Activated CD4-positive, alpha-beta T cell treated with anti-CD3 and anti-CD28 coated beads, Interleukin-2, amount 10 ng/mL, durations not matched to agents 7 days and 5 days (primary cell): Measurements from ENCODE around the gene BCL11A. TPM values are rescaled to one million over a fixed set of nuclear protein-coding genes. Genes with fewer than 3 reads are reported as not detected.

ENCODE experiments used
- CTCF ChIA-PET: fragments of 350-600 bp; sonication (Branson Sonifier 250); formaldehyde crosslinking; loops from one replicate; lab custom pipeline; 2021; ENCODE audit warnings: antibody characterized with exemption; lab: Charles Lee
- POLR2A ChIA-PET: fragments of 350-600 bp; sonication (Branson Sonifier 250); formaldehyde crosslinking; loops from one replicate; lab custom pipeline; 2021; ENCODE audit warnings: antibody characterized with exemption; lab: Charles Lee
- DNase-seq: peaks from one replicate; pipeline ENCODE4 v3.0.0-alpha.2; 2020
- H3K27ac Mint-ChIP-seq: one replicate; pipeline ENCODE4 v1.8.0; 2021; ENCODE audit warnings: mild to moderate bottlenecking, moderate library complexity, mixed read lengths
- H3K27me3 Mint-ChIP-seq: one replicate; pipeline ENCODE4 v1.8.0; 2021; ENCODE audit warnings: mixed read lengths
- H3K36me3 Mint-ChIP-seq: one replicate; pipeline ENCODE4 v1.8.0; 2021; ENCODE audit warnings: low read depth, mixed read lengths
- H3K4me1 Mint-ChIP-seq: one replicate; pipeline ENCODE4 v1.8.0; 2021; ENCODE audit warnings: mixed read lengths
- H3K4me3 Mint-ChIP-seq: one replicate; pipeline ENCODE4 v1.8.0; 2021; ENCODE audit warnings: mild to moderate bottlenecking, moderate library complexity, mixed read lengths
- H3K9me3 Mint-ChIP-seq: one replicate; pipeline ENCODE4 v1.8.0; 2021; ENCODE audit warnings: mixed read lengths
- total RNA-seq, 2 experiments: library from RNA; stranded (reverse); gene quantifications; one replicate each; pipeline ENCODE4 v1.2.3, GENCODE V29; 2021

BCL11A gene
- total RNA-seq, 2 experiments from 2014 or later, result 0.04 to 0.30 TPM

- H3K4me3 Mint-ChIP-seq, result no peak overlapping the region
- POLR2A ChIA-PET, result no interaction called here
- H3K27me3 Mint-ChIP-seq, result peaks cover 4% of the 10 kb centered on the region
- H3K27ac Mint-ChIP-seq, result no peak overlapping the region
- H3K9me3 Mint-ChIP-seq, result no peaks in the 10 kb centered on the region
- DNase-seq, result no peak
- H3K36me3 Mint-ChIP-seq, result no peaks in the 10 kb centered on the region
- CTCF ChIA-PET, result interaction anchor here (1.6 kb wide), 1 partner anchor 9 kb away, joined by 4 read pairs; no protein-coding TSS in a partner anchor
- no peaks in the 10 kb centered on the region for H3K4me1 Mint-ChIP-seq
Measured at GRCh38 chr2:60490441-60490840, 63.0 kb downstream of the BCL11A start.

- peaks cover under 1% of the 10 kb centered on the region for H3K4me1 Mint-ChIP-seq
- H3K9me3 Mint-ChIP-seq, result no peaks in the 10 kb centered on the region
- POLR2A ChIA-PET, result no interaction called here
- H3K27ac Mint-ChIP-seq, result no peak overlapping the region
- no peaks in the 10 kb centered on the region for H3K36me3 Mint-ChIP-seq
- CTCF ChIA-PET, result interaction anchor here (0.5 to 1.6 kb wide), 2 partner anchors 10 to 11 kb away, joined by 4 to 6 read pairs; no protein-coding TSS in a partner anchor
- DNase-seq, result no peak
- peaks cover 4% of the 10 kb centered on the region for H3K27me3 Mint-ChIP-seq
- H3K4me3 Mint-ChIP-seq, result no peak overlapping the region
Measured at GRCh38 chr2:60489289-60489688, 64.2 kb downstream of the BCL11A start.

- no peaks in the 10 kb centered on the region for H3K36me3 Mint-ChIP-seq
- peaks cover 6% of the 10 kb centered on the region for H3K27me3 Mint-ChIP-seq
- no peak overlapping the region for H3K27ac Mint-ChIP-seq
- H3K4me1 Mint-ChIP-seq, result peaks cover 2% of the 10 kb centered on the region
- ChIA-PET CTCF (no interaction called here), POLR2A (no interaction called here)
- no peak overlapping the region for H3K4me3 Mint-ChIP-seq
- DNase-seq, result no peak
- no peaks in the 10 kb centered on the region for H3K9me3 Mint-ChIP-seq
Measured at GRCh38 chr2:60488291-60488690, 65.2 kb downstream of the BCL11A start.

GRCh38 chr2:60487174-60487573, 66.3 kb downstream of the BCL11A start:
- Mint-ChIP-seq H3K9me3 (no peaks in the 10 kb centered on the region), H3K36me3 (no peaks in the 10 kb centered on the region), H3K4me1 (peaks cover 2% of the 10 kb centered on the region), H3K4me3 (no peak overlapping the region), H3K27me3 (peaks cover 6% of the 10 kb centered on the region), H3K27ac (no peak overlapping the region)
- ChIA-PET CTCF (no interaction called here), POLR2A (no interaction called here)
- no peak for DNase-seq

GRCh38 chr2:60486551-60486950, 66.9 kb downstream of the BCL11A start:
- H3K27me3 Mint-ChIP-seq, result peaks cover 10% of the 10 kb centered on the region

GRCh38 chr2:60486067-60486466, 67.4 kb downstream of the BCL11A start:
- H3K27ac Mint-ChIP-seq, result no peak overlapping the region
- H3K27me3 Mint-ChIP-seq, result peaks cover 10% of the 10 kb centered on the region
- H3K36me3 Mint-ChIP-seq, result no peaks in the 10 kb centered on the region
- H3K4me3 Mint-ChIP-seq, result no peak overlapping the region
- no peaks in the 10 kb centered on the region for H3K9me3 Mint-ChIP-seq
- POLR2A ChIA-PET, result no interaction called here
- DNase-seq, result no peak
- H3K4me1 Mint-ChIP-seq, result peaks cover 2% of the 10 kb centered on the region
- CTCF ChIA-PET, result no interaction called here

More at GRCh38 chr2:60486551-60486950, 66.9 kb downstream of the BCL11A start:
- H3K9me3 Mint-ChIP-seq, result no peaks in the 10 kb centered on the region
- DNase-seq, result no peak
- no peaks in the 10 kb centered on the region for H3K36me3 Mint-ChIP-seq
- H3K4me1 Mint-ChIP-seq, result peaks cover 2% of the 10 kb centered on the region
- H3K27ac Mint-ChIP-seq, result no peak overlapping the region
- ChIA-PET CTCF (no interaction called here), POLR2A (no interaction called here)
- no peak overlapping the region for H3K4me3 Mint-ChIP-seq

- H3K4me3 Mint-ChIP-seq, result no peak overlapping the region
- peaks cover 10% of the 10 kb centered on the region for H3K27me3 Mint-ChIP-seq
- no peak overlapping the region for H3K27ac Mint-ChIP-seq
- H3K36me3 Mint-ChIP-seq, result no peaks in the 10 kb centered on the region
- no peak for DNase-seq
- ChIA-PET POLR2A (no interaction called here), CTCF (no interaction called here)
- H3K9me3 Mint-ChIP-seq, result no peaks in the 10 kb centered on the region
- H3K4me1 Mint-ChIP-seq, result peaks cover 2% of the 10 kb centered on the region
Measured at GRCh38 chr2:60485550-60485949, 67.9 kb downstream of the BCL11A start.

- Mint-ChIP-seq H3K4me3 (no peak overlapping the region), H3K36me3 (no peaks in the 10 kb centered on the region), H3K27ac (no peak overlapping the region), H3K4me1 (peaks cover 2% of the 10 kb centered on the region), H3K27me3 (peaks cover 10% of the 10 kb centered on the region), H3K9me3 (no peaks in the 10 kb centered on the region)
- POLR2A ChIA-PET, result no interaction called here
- CTCF ChIA-PET, result no interaction called here
- DNase-seq, result no peak
Measured at GRCh38 chr2:60485055-60485454, 68.4 kb downstream of the BCL11A start.

GRCh38 chr2:60484133-60484645, 69.3 kb downstream of the BCL11A start:
- no peaks in the 10 kb centered on the region for H3K9me3 Mint-ChIP-seq
- H3K27me3 Mint-ChIP-seq, result peaks cover 10% of the 10 kb centered on the region
- H3K36me3 Mint-ChIP-seq, result no peaks in the 10 kb centered on the region
- peaks cover 2% of the 10 kb centered on the region for H3K4me1 Mint-ChIP-seq
- DNase-seq, result no peak
- H3K27ac Mint-ChIP-seq, result no peak overlapping the region
- CTCF ChIA-PET, result interaction anchor here (0.7 kb wide), 1 partner anchor 44 kb away, joined by 4 read pairs; no protein-coding TSS in a partner anchor
- H3K4me3 Mint-ChIP-seq, result no peak overlapping the region
- POLR2A ChIA-PET, result no interaction called here

GRCh38 chr2:60483401-60483800, 70.1 kb downstream of the BCL11A start:
- H3K9me3 Mint-ChIP-seq, result no peaks in the 10 kb centered on the region
- ChIA-PET POLR2A (no interaction called here), CTCF (interaction anchor here (0.7 kb wide), 1 partner anchor 43 kb away, joined by 4 read pairs; no protein-coding TSS in a partner anchor)
- no peaks in the 10 kb centered on the region for H3K36me3 Mint-ChIP-seq
- H3K4me1 Mint-ChIP-seq, result peaks cover 2% of the 10 kb centered on the region
- no peak for DNase-seq
- no peak overlapping the region for H3K27ac Mint-ChIP-seq
- H3K4me3 Mint-ChIP-seq, result no peak overlapping the region
- peaks cover 10% of the 10 kb centered on the region for H3K27me3 Mint-ChIP-seq

- ChIA-PET CTCF (no interaction called here), POLR2A (no interaction called here)
Measured at GRCh38 chr2:60482222-60482621, 71.2 kb downstream of the BCL11A start.

GRCh38 chr2:60481257-60481656, 72.2 kb downstream of the BCL11A start:
- DNase-seq, result no peak
- Mint-ChIP-seq H3K27me3 (peaks cover 6% of the 10 kb centered on the region), H3K4me1 (peaks cover 2% of the 10 kb centered on the region), H3K4me3 (no peak overlapping the region), H3K36me3 (no peaks in the 10 kb centered on the region), H3K9me3 (no peaks in the 10 kb centered on the region), H3K27ac (no peak overlapping the region)
- ChIA-PET CTCF (interaction anchor here (0.5 kb wide), 1 partner anchor 193 kb away, joined by 3 read pairs; no protein-coding TSS in a partner anchor), POLR2A (no interaction called here)

More at GRCh38 chr2:60482222-60482621, 71.2 kb downstream of the BCL11A start:
- no peak overlapping the region for H3K27ac Mint-ChIP-seq
- peaks cover 6% of the 10 kb centered on the region for H3K27me3 Mint-ChIP-seq
- H3K4me3 Mint-ChIP-seq, result no peak overlapping the region
- no peaks in the 10 kb centered on the region for H3K9me3 Mint-ChIP-seq
- H3K4me1 Mint-ChIP-seq, result peaks cover 2% of the 10 kb centered on the region
- no peaks in the 10 kb centered on the region for H3K36me3 Mint-ChIP-seq
- DNase-seq, result no peak

- POLR2A ChIA-PET, result no interaction called here
Measured at GRCh38 chr2:60480089-60480773, 73.2 kb downstream of the BCL11A start.

More at GRCh38 chr2:60480089-60480773, 73.2 kb downstream of the BCL11A start:
- Mint-ChIP-seq H3K36me3 (no peaks in the 10 kb centered on the region), H3K27ac (no peak overlapping the region), H3K4me1 (peaks cover 2% of the 10 kb centered on the region), H3K27me3 (peaks cover 6% of the 10 kb centered on the region), H3K9me3 (no peaks in the 10 kb centered on the region), H3K4me3 (no peak overlapping the region)
- CTCF ChIA-PET, result no interaction called here
- no peak for DNase-seq
